ENCODE measurements around the gene SPEG. TPM values are rescaled to one million over a fixed set of nuclear protein-coding genes. Genes with fewer than 3 reads are reported as not detected.

SPEG gene
- total and polyA plus RNA-seq, 2 of the 13 experiments (the other 11 are each of a cell fraction or from before 2014, with no cell fraction given): 0.18 to 0.24 TPM

DNA sequence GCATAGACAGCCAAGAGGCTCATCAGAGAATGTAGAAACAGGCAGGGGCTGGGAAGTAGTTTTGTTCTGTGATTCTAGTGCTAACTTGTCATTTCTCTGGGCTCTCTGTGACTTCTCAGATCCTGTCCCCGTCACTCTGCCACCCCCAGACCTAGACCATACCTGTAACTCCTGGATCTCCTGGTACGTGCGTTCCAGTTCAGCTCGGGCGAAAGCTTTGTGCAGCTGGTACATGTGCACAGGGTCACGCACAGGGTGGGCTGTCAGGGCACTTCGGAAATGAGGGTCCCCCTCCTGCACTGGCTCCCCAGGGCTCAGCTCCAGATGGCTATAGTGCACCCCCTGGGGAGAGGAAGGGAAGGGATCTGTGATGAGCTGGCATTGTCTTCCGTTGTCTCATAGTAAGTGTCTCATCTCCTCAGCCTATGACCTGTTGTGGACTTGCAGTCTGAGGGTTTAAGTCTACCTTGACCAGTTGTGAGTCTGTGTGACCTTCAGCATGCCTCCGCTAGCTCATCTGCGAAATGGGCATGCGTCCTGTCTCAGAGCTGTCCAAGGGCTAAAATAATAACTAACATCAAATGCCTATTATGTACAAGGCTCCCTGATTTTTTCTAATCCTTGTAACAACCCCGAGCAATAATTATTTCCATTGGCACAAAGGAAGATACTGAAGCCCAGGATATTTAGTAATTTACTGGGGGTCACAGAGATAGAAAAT, 106.3 kb downstream of the SPEG start (continued):
- TF ChIP-seq ZNF180 (CRISPR knock-in tag; IDR thresholded peaks at IDR 0.05; ENCODE audit: borderline replicate concordance, low read depth) (no peak), SSRP1 (CRISPR knock-in tag; IDR thresholded peaks at IDR 0.05) (peak; percentile 65; the same call in 1 of the 2 replicates), SAFB2 (CRISPR knock-in tag; IDR thresholded peaks at IDR 0.05; ENCODE audit: borderline replicate concordance, low read depth) (0 out of 2 replicates have a peak, but pooled peaks have one; percentile 10), ZNF101 (CRISPR knock-in tag; IDR thresholded peaks at IDR 0.05; ENCODE audit: borderline replicate concordance, low read depth) (no peak), CAMTA2 (CRISPR knock-in tag; IDR thresholded peaks at IDR 0.05; ENCODE audit: borderline replicate concordance) (0 out of 2 replicates have a peak, but pooled peaks have one; percentile 62), ZSCAN12 (CRISPR knock-in tag; IDR thresholded peaks at IDR 0.05) (no peak), ZSCAN21 (CRISPR knock-in tag; IDR thresholded peaks at IDR 0.05; ENCODE audit: borderline replicate concordance) (0 out of 2 replicates have a peak, but pooled peaks have one; percentile 31), RAD21 (CRISPR knock-in tag; IDR thresholded peaks at IDR 0.05) (no peak), RELA (CRISPR knock-in tag; IDR thresholded peaks at IDR 0.05) (no peak), FOXC1 (CRISPR knock-in tag; IDR thresholded peaks at IDR 0.05; ENCODE audit: borderline replicate concordance) (no peak), RBM22 (optimal IDR thresholded peaks at IDR 0.05; ENCODE audit: low read length) (peak; percentile 85), TOPORS (CRISPR knock-in tag; IDR thresholded peaks at IDR 0.05) (no peak), KLF12 (CRISPR knock-in tag; IDR thresholded peaks at IDR 0.05; ENCODE audit: borderline replicate concordance) (no peak), EEA1 (CRISPR knock-in tag; IDR thresholded peaks at IDR 0.05; ENCODE audit: borderline replicate concordance) (no peak), ZNF766 (CRISPR knock-in tag; IDR thresholded peaks at IDR 0.05; ENCODE audit: borderline replicate concordance) (no peak), KLF15 (CRISPR knock-in tag; IDR thresholded peaks at IDR 0.05; ENCODE audit: borderline replicate concordance) (no peak)
- TF ChIP-seq, protein P1, sequence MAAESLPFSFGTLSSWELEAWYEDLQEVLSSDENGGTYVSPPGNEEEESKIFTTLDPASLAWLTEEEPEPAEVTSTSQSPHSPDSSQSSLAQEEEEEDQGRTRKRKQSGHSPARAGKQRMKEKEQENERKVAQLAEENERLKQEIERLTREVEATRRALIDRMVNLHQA (CRISPR knock-in tag; IDR thresholded peaks at IDR 0.05): no peak
- TF ChIP-seq, protein P2, sequence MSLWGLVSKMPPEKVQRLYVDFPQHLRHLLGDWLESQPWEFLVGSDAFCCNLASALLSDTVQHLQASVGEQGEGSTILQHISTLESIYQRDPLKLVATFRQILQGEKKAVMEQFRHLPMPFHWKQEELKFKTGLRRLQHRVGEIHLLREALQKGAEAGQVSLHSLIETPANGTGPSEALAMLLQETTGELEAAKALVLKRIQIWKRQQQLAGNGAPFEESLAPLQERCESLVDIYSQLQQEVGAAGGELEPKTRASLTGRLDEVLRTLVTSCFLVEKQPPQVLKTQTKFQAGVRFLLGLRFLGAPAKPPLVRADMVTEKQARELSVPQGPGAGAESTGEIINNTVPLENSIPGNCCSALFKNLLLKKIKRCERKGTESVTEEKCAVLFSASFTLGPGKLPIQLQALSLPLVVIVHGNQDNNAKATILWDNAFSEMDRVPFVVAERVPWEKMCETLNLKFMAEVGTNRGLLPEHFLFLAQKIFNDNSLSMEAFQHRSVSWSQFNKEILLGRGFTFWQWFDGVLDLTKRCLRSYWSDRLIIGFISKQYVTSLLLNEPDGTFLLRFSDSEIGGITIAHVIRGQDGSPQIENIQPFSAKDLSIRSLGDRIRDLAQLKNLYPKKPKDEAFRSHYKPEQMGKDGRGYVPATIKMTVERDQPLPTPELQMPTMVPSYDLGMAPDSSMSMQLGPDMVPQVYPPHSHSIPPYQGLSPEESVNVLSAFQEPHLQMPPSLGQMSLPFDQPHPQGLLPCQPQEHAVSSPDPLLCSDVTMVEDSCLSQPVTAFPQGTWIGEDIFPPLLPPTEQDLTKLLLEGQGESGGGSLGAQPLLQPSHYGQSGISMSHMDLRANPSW (CRISPR knock-in tag; IDR thresholded peaks at IDR 0.05; ENCODE audit: borderline replicate concordance): peak; percentile 20; the same call in 1 of the 2 replicates
- TF ChIP-seq, protein P3, sequence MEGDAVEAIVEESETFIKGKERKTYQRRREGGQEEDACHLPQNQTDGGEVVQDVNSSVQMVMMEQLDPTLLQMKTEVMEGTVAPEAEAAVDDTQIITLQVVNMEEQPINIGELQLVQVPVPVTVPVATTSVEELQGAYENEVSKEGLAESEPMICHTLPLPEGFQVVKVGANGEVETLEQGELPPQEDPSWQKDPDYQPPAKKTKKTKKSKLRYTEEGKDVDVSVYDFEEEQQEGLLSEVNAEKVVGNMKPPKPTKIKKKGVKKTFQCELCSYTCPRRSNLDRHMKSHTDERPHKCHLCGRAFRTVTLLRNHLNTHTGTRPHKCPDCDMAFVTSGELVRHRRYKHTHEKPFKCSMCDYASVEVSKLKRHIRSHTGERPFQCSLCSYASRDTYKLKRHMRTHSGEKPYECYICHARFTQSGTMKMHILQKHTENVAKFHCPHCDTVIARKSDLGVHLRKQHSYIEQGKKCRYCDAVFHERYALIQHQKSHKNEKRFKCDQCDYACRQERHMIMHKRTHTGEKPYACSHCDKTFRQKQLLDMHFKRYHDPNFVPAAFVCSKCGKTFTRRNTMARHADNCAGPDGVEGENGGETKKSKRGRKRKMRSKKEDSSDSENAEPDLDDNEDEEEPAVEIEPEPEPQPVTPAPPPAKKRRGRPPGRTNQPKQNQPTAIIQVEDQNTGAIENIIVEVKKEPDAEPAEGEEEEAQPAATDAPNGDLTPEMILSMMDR (CRISPR knock-in tag; IDR thresholded peaks at IDR 0.05): peak; percentile 10; the same call in 1 of the 2 replicates
- TF ChIP-seq, protein P4, sequence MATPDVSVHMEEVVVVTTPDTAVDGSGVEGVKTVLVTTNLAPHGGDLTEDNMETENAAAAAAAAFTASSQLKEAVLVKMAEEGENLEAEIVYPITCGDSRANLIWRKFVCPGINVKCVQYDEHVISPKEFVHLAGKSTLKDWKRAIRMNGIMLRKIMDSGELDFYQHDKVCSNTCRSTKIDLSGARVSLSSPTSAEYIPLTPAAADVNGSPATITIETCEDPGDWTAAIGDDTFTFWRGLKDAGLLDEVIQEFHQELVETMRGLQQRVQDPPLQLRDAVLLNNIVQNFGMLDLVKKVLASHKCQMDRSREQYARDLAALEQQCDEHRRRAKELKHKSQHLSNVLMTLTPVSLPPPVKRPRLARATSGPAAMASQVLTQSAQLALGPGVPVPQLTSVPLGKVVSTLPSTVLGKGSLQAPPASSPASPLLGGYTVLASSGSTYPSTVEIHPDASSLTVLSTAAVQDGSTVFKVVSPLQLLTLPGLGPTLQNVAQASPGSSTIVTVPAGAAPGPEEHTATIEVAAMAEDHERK (CRISPR knock-in tag; IDR thresholded peaks at IDR 0.05; ENCODE audit: low read depth): no peak
- TF ChIP-seq, protein P5, sequence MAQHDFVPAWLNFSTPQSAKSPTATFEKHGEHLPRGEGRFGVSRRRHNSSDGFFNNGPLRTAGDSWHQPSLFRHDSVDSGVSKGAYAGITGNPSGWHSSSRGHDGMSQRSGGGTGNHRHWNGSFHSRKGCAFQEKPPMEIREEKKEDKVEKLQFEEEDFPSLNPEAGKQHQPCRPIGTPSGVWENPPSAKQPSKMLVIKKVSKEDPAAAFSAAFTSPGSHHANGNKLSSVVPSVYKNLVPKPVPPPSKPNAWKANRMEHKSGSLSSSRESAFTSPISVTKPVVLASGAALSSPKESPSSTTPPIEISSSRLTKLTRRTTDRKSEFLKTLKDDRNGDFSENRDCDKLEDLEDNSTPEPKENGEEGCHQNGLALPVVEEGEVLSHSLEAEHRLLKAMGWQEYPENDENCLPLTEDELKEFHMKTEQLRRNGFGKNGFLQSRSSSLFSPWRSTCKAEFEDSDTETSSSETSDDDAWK (CRISPR knock-in tag; IDR thresholded peaks at IDR 0.05): no peak
